ENCODE results near the gene DUSP28.

GRCh38 chr2:240589375-240589774 is 29.2 kb downstream of the DUSP28 start:
- TF ChIP-seq REST (IDR thresholded peaks at IDR 0.05; ENCODE audit: low read depth) (no peak), TEAD4 (IDR thresholded peaks at IDR 0.05) (no peak), TAF1 (IDR thresholded peaks at IDR 0.05; ENCODE audit: low read depth) (no peak), TCF12 (IDR thresholded peaks at IDR 0.05; ENCODE audit: low read depth) (no peak), CREB1 (IDR thresholded peaks at IDR 0.05; ENCODE audit: low read depth) (no peak), YY1 (IDR thresholded peaks at IDR 0.05; ENCODE audit: low read depth) (no peak), USF1 (IDR thresholded peaks at IDR 0.05) (no peak)
